Hepatocyte (in vitro differentiated cells): ENCODE measurements around the gene ANTXR2. TPM values are rescaled to one million over a fixed set of nuclear protein-coding genes. Genes with fewer than 3 reads are reported as not detected.
"Not testable (repeated sequence)": the region's sequence is repeated elsewhere in the genome, so short reads cannot be mapped to it uniquely, and the experiment has no call there.

ENCODE experiments used
- DNase-seq: peaks from one replicate; pipeline ENCODE4 v3.0.0-alpha.2; 2016; ENCODE audit warnings: low spot score
- H2AFZ ChIP-seq: fragments of 200-600 bp; sonication (generic); 2 replicates; pipeline ENCODE4 v1.6.0; 2016; ENCODE audit warnings: antibody characterized with exemption, mild to moderate bottlenecking
- H3K27ac ChIP-seq: fragments of 200-600 bp; sonication (generic); 2 replicates; pipeline ENCODE4 v1.5.1; 2016; ENCODE audit warnings: mild to moderate bottlenecking
- H3K27me3 ChIP-seq: fragments of 200-600 bp; sonication (generic); 2 replicates; pipeline ENCODE4 v1.6.1; 2016
- H3K36me3 ChIP-seq: fragments of 200-600 bp; sonication (generic); replicated peaks from 2 replicates; pipeline ENCODE4 v1.5.1; 2016; ENCODE audit warnings: low read depth; ENCODE audit not compliant: insufficient read depth
- H3K4me1 ChIP-seq: fragments of 200-600 bp; sonication (generic); 2 replicates; pipeline ENCODE4 v1.5.1; 2016; ENCODE audit warnings: mild to moderate bottlenecking, moderate library complexity; ENCODE audit not compliant: insufficient read depth
- H3K4me2 ChIP-seq: fragments of 200-600 bp; sonication (generic); 2 replicates; pipeline ENCODE4 v1.6.0; 2016
- H3K4me3 ChIP-seq: fragments of 200-600 bp; sonication (generic); 2 replicates; pipeline ENCODE4 v1.5.1; 2016; ENCODE audit warnings: mild to moderate bottlenecking
- H3K79me2 ChIP-seq: fragments of 200-600 bp; sonication (generic); 2 replicates; pipeline ENCODE4 v1.6.0; 2017; ENCODE audit warnings: mild to moderate bottlenecking
- H3K9me2 ChIP-seq: fragments of 200-600 bp; sonication (generic); replicated peaks from 2 replicates; pipeline ENCODE4 v1.6.0; 2017; ENCODE audit warnings: mild to moderate bottlenecking; ENCODE audit not compliant: insufficient read depth
- H3K9me3 ChIP-seq: fragments of 200-600 bp; sonication (generic); 2 replicates; pipeline ENCODE4 v1.5.1; 2016; ENCODE audit warnings: low read depth, mild to moderate bottlenecking
- H4K20me1 ChIP-seq: fragments of 200-600 bp; sonication (generic); 2 replicates; pipeline ENCODE4 v1.6.0; 2016; ENCODE audit warnings: mild to moderate bottlenecking; ENCODE audit not compliant: insufficient read depth, poor library complexity, severe bottlenecking
- CTCF ChIP-seq: fragments of 200-600 bp; sonication (generic); IDR thresholded peaks from 2 replicates; pipeline ENCODE4 v1.5.1; 2016; ENCODE audit warnings: antibody characterized with exemption, mild to moderate bottlenecking; ENCODE audit not compliant: poor library complexity
- EZH2 ChIP-seq: fragments of 200-600 bp; sonication (generic); IDR thresholded peaks from 2 replicates; pipeline ENCODE4 v1.6.1; 2016; ENCODE audit warnings: antibody characterized with exemption, mild to moderate bottlenecking, borderline replicate concordance
- EZH2phosphoT487 ChIP-seq: fragments of 200-600 bp; sonication (generic); IDR thresholded peaks from one replicate; pipeline ENCODE4 v1.6.1; 2018; ENCODE audit warnings: antibody characterized with exemption, mild to moderate bottlenecking, low read depth, moderate library complexity; ENCODE audit not compliant: unreplicated experiment, severe bottlenecking
- WGBS: methylation state at CpG from one replicate; pipeline ENCODE4 v1.1.6; 2016; ENCODE audit warnings: low lambda C conversion rate; ENCODE audit errors: missing lambda C conversion rate; 5-methylcytosine and 5-hydroxymethylcytosine counted together
- polyA plus RNA-seq: library from polyadenylated mRNA; unstranded; fragments of >200 nt; fragmentation: Nextera tagmentation; extraction: Ambion mirVana; gene quantifications from 2 replicates; pipeline ENCODE4 v1.2.1, GENCODE V29; 2016
- total RNA-seq: library from RNA; depleted of rRNA; stranded (reverse); fragments of >200 nt; gene quantifications from 2 replicates; pipeline ENCODE4 v1.2.3, GENCODE V29; 2014

ANTXR2 gene
- total and polyA plus RNA-seq, 2 experiments from 2014 or later: 25.2 to 46.5 TPM

- Histone ChIP-seq H2AFZ (no peak overlapping the region), H3K4me2 (no peak overlapping the region), H3K4me1 (no peaks in the 10 kb centered on the region), H3K36me3 (no peaks in the 10 kb centered on the region), H3K79me2 (no peaks in the 10 kb centered on the region), H3K9me2 (no peaks in the 10 kb centered on the region), H3K27ac (no peak overlapping the region), H3K27me3 (no peaks in the 10 kb centered on the region), H3K9me3 (no peaks in the 10 kb centered on the region), H3K4me3 (no peak overlapping the region), H4K20me1 (no peaks in the 10 kb centered on the region)
- WGBS: 85% methylated on average over 2 of the region's 2 CpGs
- no peak for DNase-seq
- TF ChIP-seq EZH2phosphoT487: no peak
- no peak for TF ChIP-seq EZH2
- TF ChIP-seq CTCF: no peak
Measured at GRCh38 chr4:79893456-79893855, 179.6 kb downstream of the ANTXR2 start.

GRCh38 chr4:79889026-79889425, 184.0 kb downstream of the ANTXR2 start:
- not testable (repeated sequence) for H3K4me3 ChIP-seq, DNase-seq, H2AFZ ChIP-seq, H3K79me2 ChIP-seq, H4K20me1 ChIP-seq, H3K9me3 ChIP-seq, H3K9me2 ChIP-seq, H3K27ac ChIP-seq, H3K4me2 ChIP-seq, H3K36me3 ChIP-seq, H3K27me3 ChIP-seq, H3K4me1 ChIP-seq
- WGBS: 96% methylated on average over 1 of the region's 1 CpG

- H3K4me1 ChIP-seq: no peaks in the 10 kb centered on the region
- H3K9me3 ChIP-seq: no peaks in the 10 kb centered on the region
- DNase-seq: no peak
- 100% methylated on average over 1 of the region's 1 CpG for WGBS
- H3K27ac ChIP-seq: no peak overlapping the region
- H3K27me3 ChIP-seq: no peaks in the 10 kb centered on the region
- no peaks in the 10 kb centered on the region for H3K36me3 ChIP-seq
- no peaks in the 10 kb centered on the region for H3K79me2 ChIP-seq
- no peaks in the 10 kb centered on the region for H4K20me1 ChIP-seq
- H3K4me3 ChIP-seq: no peak overlapping the region
- no peaks in the 10 kb centered on the region for H3K9me2 ChIP-seq
- no peak overlapping the region for H2AFZ ChIP-seq
- no peak for TF ChIP-seq CTCF
- TF ChIP-seq EZH2: no peak
- TF ChIP-seq EZH2phosphoT487: no peak
- H3K4me2 ChIP-seq: no peak overlapping the region
Measured at GRCh38 chr4:79886557-79886956, 186.5 kb downstream of the ANTXR2 start.

GRCh38 chr4:79886021-79886420, 187.0 kb downstream of the ANTXR2 start:
- H3K4me1 ChIP-seq: no peaks in the 10 kb centered on the region

More at GRCh38 chr4:79886021-79886420, 187.0 kb downstream of the ANTXR2 start:
- no peak overlapping the region for H2AFZ ChIP-seq
- H3K27ac ChIP-seq: no peak overlapping the region
- no peaks in the 10 kb centered on the region for H3K27me3 ChIP-seq
- DNase-seq: no peak
- no peaks in the 10 kb centered on the region for H3K9me2 ChIP-seq
- 83% methylated on average over 5 of the region's 5 CpGs for WGBS
- no peaks in the 10 kb centered on the region for H3K9me3 ChIP-seq
- no peak overlapping the region for H3K4me2 ChIP-seq
- H3K4me3 ChIP-seq: no peak overlapping the region
- TF ChIP-seq CTCF (no peak), EZH2phosphoT487 (no peak), EZH2 (no peak)
- H3K36me3 ChIP-seq: no peaks in the 10 kb centered on the region
- H4K20me1 ChIP-seq: no peaks in the 10 kb centered on the region
- no peaks in the 10 kb centered on the region for H3K79me2 ChIP-seq
